GM12891 (cell line): ENCODE results near the gene IGSF3.

Experiments used
- POLR2A ChIP-seq: IDR thresholded peaks from 2 replicates; pipeline ENCODE4 v1.6.1; 2011; ENCODE audit warnings: low read depth, low read length, control low read depth
- POLR2AphosphoS5 ChIP-seq: IDR thresholded peaks from 2 replicates; pipeline ENCODE4 v1.6.1; 2011; ENCODE audit warnings: low read depth, low read length, control low read depth
- TAF1 ChIP-seq: IDR thresholded peaks from 2 replicates; pipeline ENCODE4 v1.6.1; 2011; ENCODE audit warnings: low read depth, low read length, control low read depth

- TF ChIP-seq POLR2AphosphoS5 (no peak), POLR2A (no peak), TAF1 (no peak)
Observed at GRCh38 chr1:116561563-116561962, 106.0 kb downstream of the IGSF3 start.
